DND-41 (cell line): ENCODE results near the gene COG8.

Experiments
- EZH2 ChIP-seq: IDR thresholded peaks from 3 replicates; pipeline ENCODE4 v1.6.1; 2012; ENCODE audit warnings: borderline replicate concordance, low read depth, mild to moderate bottlenecking, moderate library complexity, low read length, inconsistent platforms; ENCODE audit not compliant: severe bottlenecking
- TF ChIP-seq, protein P1 (sequence below): IDR thresholded peaks from 2 replicates; pipeline ENCODE4 v1.5.1; 2012; ENCODE audit warnings: borderline replicate concordance, low read length, moderate library complexity, mild to moderate bottlenecking; ENCODE audit not compliant: poor library complexity, severe bottlenecking; ENCODE audit errors: extremely low read depth

- no peak for TF ChIP-seq EZH2
- TF ChIP-seq, protein P1, sequence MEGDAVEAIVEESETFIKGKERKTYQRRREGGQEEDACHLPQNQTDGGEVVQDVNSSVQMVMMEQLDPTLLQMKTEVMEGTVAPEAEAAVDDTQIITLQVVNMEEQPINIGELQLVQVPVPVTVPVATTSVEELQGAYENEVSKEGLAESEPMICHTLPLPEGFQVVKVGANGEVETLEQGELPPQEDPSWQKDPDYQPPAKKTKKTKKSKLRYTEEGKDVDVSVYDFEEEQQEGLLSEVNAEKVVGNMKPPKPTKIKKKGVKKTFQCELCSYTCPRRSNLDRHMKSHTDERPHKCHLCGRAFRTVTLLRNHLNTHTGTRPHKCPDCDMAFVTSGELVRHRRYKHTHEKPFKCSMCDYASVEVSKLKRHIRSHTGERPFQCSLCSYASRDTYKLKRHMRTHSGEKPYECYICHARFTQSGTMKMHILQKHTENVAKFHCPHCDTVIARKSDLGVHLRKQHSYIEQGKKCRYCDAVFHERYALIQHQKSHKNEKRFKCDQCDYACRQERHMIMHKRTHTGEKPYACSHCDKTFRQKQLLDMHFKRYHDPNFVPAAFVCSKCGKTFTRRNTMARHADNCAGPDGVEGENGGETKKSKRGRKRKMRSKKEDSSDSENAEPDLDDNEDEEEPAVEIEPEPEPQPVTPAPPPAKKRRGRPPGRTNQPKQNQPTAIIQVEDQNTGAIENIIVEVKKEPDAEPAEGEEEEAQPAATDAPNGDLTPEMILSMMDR: no peak
Measured at GRCh38 chr16:69315486-69316311, 23.7 kb downstream of the COG8 start.
